Neural crest cell (in vitro differentiated cells): Measurements from ENCODE around the gene LIAS. TPM values are rescaled to one million over a fixed set of nuclear protein-coding genes. Genes with fewer than 3 reads are reported as not detected.

ENCODE experiments used
- DNase-seq: peaks from one replicate; pipeline ENCODE4 v3.0.0; 2021; ENCODE audit warnings: low read depth, mixed read lengths, low spot score
- H3K27ac Mint-ChIP-seq: one replicate; pipeline ENCODE4 v1.8.0; 2021; ENCODE audit warnings: mild to moderate bottlenecking, mixed read lengths; ENCODE audit not compliant: unreplicated experiment
- H3K27me3 Mint-ChIP-seq: 2 replicates; pipeline ENCODE4 v1.8.0; 2021; ENCODE audit warnings: low read depth, mild to moderate bottlenecking, mixed read lengths
- H3K36me3 Mint-ChIP-seq: 2 replicates; pipeline ENCODE4 v1.8.0; 2021; ENCODE audit warnings: low read depth, mild to moderate bottlenecking, mixed read lengths
- H3K4me1 Mint-ChIP-seq: 2 replicates; pipeline ENCODE4 v1.8.0; 2021; ENCODE audit warnings: mixed read lengths
- H3K4me3 Mint-ChIP-seq: one replicate; pipeline ENCODE4 v1.8.0; 2021; ENCODE audit warnings: mild to moderate bottlenecking, mixed read lengths
- H3K9me3 Mint-ChIP-seq: 2 replicates; pipeline ENCODE4 v1.8.0; 2021; ENCODE audit warnings: mixed read lengths
- total RNA-seq: library from RNA; stranded (reverse); gene quantifications from 2 replicates; pipeline ENCODE4 v1.2.1, GENCODE V29; 2021
- TF ChIP-seq, protein P1 (sequence below): fragments of 200-600 bp; sonication (generic); conservative IDR thresholded peaks from 2 replicates; pipeline ENCODE4 v1.5.0; 2021; ENCODE audit warnings: antibody characterized with exemption, mild to moderate bottlenecking

Gene LIAS
- total RNA-seq, 1 donor from 2014 or later = 19.0 TPM

DNA sequence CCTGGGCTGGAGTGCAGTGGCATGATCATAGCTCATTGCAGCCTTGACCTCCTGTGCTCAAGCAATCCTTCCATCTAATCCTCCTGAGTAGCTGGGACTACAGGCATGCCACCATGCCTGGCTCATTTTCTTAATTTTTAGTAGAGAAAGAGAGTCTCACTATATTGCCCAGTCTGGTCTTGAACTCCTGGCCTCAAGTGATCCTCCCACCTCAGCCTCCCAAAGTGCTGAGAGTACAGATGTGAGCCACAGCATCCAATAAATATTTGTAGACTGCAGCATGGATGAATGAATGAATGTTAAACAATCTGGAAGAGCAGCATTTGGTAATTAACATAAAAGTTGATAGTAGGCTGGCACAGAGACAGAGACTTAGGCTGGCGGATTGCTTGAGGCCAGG lies 32.1 kb upstream of the LIAS start:
- no peaks in the 10 kb centered on the region for H3K36me3 Mint-ChIP-seq
- H3K4me1 Mint-ChIP-seq = no peaks in the 10 kb centered on the region
- H3K9me3 Mint-ChIP-seq = no peaks in the 10 kb centered on the region
- H3K27ac Mint-ChIP-seq = no peak overlapping the region
- no peak for DNase-seq
- no peak overlapping the region for H3K4me3 Mint-ChIP-seq
- no peaks in the 10 kb centered on the region for H3K27me3 Mint-ChIP-seq
- TF ChIP-seq, protein P1, sequence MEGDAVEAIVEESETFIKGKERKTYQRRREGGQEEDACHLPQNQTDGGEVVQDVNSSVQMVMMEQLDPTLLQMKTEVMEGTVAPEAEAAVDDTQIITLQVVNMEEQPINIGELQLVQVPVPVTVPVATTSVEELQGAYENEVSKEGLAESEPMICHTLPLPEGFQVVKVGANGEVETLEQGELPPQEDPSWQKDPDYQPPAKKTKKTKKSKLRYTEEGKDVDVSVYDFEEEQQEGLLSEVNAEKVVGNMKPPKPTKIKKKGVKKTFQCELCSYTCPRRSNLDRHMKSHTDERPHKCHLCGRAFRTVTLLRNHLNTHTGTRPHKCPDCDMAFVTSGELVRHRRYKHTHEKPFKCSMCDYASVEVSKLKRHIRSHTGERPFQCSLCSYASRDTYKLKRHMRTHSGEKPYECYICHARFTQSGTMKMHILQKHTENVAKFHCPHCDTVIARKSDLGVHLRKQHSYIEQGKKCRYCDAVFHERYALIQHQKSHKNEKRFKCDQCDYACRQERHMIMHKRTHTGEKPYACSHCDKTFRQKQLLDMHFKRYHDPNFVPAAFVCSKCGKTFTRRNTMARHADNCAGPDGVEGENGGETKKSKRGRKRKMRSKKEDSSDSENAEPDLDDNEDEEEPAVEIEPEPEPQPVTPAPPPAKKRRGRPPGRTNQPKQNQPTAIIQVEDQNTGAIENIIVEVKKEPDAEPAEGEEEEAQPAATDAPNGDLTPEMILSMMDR = no peak

DNA sequence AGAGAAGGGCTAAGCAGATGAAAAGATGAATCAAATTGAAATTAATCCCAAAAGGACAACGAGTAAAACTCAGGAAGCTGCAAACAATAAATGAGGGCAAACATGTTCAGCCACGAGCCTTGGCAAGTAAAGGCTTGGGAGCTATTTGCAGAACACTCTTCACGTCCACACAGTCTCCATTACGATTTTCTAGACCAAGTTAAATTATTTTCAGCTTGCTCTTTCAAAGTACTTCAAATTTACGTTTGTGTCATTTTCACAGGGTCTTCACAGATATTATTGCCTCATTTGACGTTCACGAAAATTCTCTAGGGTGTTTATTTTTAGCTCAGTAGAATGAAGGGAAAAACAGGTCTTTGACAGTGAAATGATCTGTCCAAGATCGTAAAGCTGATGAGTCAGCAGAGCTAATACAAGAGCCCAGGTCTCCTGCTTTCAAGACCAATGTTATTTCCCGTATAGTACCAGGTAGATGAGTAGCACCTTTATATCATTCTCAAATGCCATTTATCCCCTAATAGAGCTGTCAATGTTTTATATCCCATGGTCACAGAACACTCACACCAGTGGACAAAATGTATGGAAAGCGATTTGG lies 31.2 kb upstream of the LIAS start:
- H3K27me3 Mint-ChIP-seq = no peaks in the 10 kb centered on the region
- TF ChIP-seq, protein P1 = no peak
- no peaks in the 10 kb centered on the region for H3K9me3 Mint-ChIP-seq
- no peak overlapping the region for H3K27ac Mint-ChIP-seq
- H3K4me1 Mint-ChIP-seq = no peaks in the 10 kb centered on the region
- DNase-seq = no peak
- no peaks in the 10 kb centered on the region for H3K36me3 Mint-ChIP-seq
- H3K4me3 Mint-ChIP-seq = no peak overlapping the region

DNA sequence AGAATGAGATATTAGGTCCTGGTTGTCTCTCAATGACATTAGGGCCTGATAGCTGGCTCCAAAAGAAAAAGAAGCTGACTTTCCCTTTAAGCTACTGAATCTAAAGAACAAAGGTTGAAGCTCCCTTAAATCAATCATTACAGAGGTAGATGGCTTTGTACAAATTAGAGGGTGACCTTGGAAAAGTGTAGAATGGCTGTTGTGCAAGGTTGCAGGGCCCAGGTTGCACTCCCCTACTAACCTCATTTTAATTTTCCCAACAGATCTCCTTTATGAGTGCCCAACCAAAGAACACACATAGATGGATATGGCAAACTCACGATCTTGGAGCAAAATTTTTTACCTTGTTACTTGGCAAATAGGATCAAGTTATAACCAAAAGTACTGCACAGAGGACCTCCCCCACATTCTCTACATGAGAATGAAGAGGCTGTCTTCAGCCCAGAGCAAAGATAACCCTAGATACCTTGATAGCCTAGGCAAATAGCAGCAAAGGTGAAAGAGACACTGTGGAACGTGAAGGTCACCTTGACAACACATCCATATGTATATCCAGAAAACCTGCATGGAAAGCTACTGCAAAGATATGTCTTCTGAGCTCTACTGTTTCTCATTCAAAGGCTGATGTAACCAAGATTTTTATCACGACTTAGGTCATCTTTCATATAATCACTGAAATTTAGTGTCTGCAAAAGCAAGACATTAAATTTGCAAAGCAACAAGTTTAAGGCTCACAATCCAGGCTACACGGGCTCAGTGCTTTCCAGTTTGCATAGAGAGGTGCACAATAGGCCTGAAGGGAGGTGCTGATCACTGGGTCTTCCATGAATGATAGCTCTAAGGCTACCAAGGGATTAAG lies 29.2 kb upstream of the LIAS start:
- Mint-ChIP-seq H3K4me1 (no peaks in the 10 kb centered on the region), H3K9me3 (no peaks in the 10 kb centered on the region), H3K27me3 (no peaks in the 10 kb centered on the region), H3K36me3 (no peaks in the 10 kb centered on the region), H3K27ac (no peak overlapping the region), H3K4me3 (no peak overlapping the region)
- no peak for DNase-seq
- TF ChIP-seq, protein P1 = no peak

DNA sequence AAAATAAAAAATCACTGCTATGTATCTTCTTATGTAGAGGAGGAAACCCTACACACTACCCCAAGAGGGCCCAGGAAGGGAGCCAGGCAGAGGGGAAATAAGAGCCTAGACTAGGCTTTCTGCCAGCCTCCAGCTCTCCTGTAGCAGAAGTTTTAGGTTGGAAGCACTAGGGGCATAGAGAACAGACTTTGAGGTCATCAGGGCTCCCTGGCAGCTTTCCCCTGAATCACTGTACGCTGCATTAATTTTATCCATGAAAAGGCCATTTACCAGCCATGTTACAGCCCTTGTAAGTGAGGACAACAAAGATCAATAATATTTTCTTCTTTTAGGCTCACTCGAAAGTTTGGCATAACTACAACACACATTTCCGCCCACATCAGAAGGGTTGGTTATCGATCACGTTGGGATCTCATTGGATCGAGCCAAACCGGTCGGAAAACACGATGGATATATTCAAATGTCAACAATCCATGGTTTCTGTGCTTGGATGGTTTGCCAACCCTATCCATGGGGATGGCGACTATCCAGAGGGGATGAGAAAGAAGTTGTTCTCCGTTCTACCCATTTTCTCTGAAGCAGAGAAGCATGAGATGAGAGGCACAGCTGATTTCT lies 24.9 kb upstream of the LIAS start:
- TF ChIP-seq, protein P1 = no peak
- Mint-ChIP-seq H3K9me3 (no peaks in the 10 kb centered on the region), H3K4me3 (no peak overlapping the region), H3K36me3 (no peaks in the 10 kb centered on the region), H3K4me1 (no peaks in the 10 kb centered on the region), H3K27ac (no peak overlapping the region), H3K27me3 (peaks cover 26% of the 10 kb centered on the region)
- no peak for DNase-seq

DNA sequence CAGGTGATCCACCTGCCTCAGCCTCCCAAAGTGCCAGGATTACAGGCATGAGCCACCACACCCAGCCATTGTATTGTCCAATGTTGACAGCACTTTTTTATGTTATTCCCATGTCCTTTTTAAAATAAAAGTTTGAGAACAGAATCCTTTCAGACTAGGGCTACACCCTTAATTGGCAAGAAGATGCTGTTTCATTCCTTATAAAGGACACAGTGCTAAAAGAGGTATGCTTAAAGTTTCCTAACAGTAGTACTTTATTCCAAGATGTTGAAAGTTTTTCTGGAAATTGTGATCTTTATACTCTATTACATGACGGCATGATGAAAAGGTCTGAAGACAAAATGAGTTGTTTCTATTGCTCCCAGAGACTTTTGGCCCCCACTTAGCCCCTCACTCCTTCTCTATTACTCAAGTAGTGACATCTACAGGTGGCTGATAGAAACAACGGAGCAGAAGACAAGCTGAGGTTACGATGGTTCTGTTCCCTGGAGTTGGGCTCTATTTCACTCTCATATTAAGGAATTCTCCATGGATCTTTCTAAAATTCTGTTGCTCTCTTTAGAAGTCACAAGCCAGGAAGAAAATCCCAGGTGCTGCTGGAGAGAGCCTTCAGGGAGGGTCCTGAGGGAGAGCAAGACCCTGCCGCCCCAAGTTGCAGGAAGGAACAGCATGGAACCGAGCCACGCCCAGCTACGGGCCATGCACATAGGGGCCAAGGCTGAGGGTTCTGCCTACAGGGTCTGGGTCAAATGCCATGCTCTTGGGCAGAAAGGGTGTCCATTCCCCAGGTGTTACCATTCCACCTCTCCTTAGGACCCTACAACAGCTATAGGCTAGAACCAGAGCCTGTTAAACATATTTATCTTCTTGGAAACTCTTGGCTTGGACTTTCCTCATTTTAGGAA lies 22.9 kb upstream of the LIAS start:
- no peak for DNase-seq
- no peaks in the 10 kb centered on the region for H3K36me3 Mint-ChIP-seq

More for the DNA sequence above, 22.9 kb upstream of the LIAS start:
- Mint-ChIP-seq H3K4me3 (no peak overlapping the region), H3K27ac (no peak overlapping the region), H3K9me3 (no peaks in the 10 kb centered on the region), H3K4me1 (no peaks in the 10 kb centered on the region), H3K27me3 (peaks cover 33% of the 10 kb centered on the region)
- TF ChIP-seq, protein P1 = no peak
